Skin epidermis (tissue), 12 donors: Measurements from ENCODE around the gene ZNF684.
"Not testable (repeated sequence)": the region's sequence is repeated elsewhere in the genome, so short reads cannot be mapped to it uniquely, and the experiment has no call there.

Experiments used
- H3K27ac ChIP-seq, 21 experiments: fragments of 200-600 bp; sonication (generic) in 11 of 21; one replicate each; pipeline ENCODE4 v1.5.0; 2020; ENCODE audit warnings: mild to moderate bottlenecking in 3 of 21, inconsistent platforms in 2 of 21, moderate library complexity in 2 of 21
- H3K4me3 ChIP-seq, 7 experiments: fragments of 200-600 bp; sonication (generic) in 2 of 7; one replicate each; pipeline ENCODE4 v1.5.0; 2020; ENCODE audit warnings: inconsistent platforms in 2 of 7, mild to moderate bottlenecking in 2 of 7, moderate library complexity in 1 of 7

ZNF684 gene

DNA sequence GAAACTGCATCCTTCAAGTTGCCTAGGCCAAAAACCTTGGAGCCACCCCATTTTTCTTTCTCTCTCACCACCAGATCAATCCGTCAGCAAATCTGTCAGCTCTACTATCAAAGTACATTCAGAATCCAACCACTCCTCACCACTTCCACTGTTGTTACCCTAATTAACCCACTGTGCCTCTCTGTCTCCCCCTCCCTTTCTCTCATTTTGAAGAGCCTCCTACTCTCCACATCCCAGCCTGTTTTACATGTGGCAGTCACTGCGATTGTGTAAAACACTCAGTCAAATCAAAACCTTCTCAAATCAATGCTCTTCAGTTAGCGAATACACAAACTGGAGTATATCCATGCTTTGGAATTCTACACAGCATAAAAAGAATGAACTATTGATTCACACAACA lies 33.1 kb downstream of the ZNF684 start:
- no peak overlapping the region for H3K27ac ChIP-seq
- H3K4me3 ChIP-seq: no peak overlapping the region

DNA sequence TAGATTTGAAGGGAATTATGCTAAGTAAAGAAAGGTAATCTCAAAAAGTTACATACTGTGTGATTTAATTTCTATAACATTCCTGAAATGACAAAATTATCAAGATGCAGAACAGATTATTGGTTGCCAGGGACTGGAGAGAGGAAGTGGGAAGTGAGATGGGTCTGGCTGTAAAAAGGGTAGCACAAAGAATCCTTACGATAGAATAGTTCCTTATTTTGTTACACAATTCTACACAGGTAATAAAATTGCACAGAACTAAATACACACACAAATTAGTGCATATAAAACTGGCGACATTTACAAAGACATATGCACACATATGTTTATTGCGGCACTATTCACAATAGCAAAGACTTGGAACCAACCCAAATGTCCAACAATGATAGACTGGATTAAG lies 33.5 kb downstream of the ZNF684 start:
- H3K27ac ChIP-seq: no peak overlapping the region

DNA sequence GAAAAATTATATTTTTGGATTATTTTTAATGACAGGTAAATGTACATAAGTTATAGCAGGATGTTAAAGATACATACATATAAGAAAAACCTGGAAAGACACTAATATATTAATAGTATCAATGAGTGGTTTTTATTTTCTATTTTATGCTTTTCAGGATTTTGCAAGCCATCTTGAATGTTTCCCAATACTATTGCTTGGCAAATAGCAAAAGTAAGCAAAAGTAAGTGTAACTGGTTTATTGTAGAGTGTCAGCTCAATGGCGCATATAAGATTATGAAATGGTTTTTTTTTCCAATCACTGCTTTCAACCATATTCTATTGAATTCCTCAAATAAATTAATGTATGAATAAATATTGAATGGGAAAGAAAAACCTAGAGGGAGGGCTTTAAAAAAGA lies 36.4 kb downstream of the ZNF684 start:
- H3K4me3 ChIP-seq: no peak overlapping the region
- no peak overlapping the region for H3K27ac ChIP-seq

More for the DNA sequence above, 33.5 kb downstream of the ZNF684 start:
- no peak overlapping the region for H3K4me3 ChIP-seq

DNA sequence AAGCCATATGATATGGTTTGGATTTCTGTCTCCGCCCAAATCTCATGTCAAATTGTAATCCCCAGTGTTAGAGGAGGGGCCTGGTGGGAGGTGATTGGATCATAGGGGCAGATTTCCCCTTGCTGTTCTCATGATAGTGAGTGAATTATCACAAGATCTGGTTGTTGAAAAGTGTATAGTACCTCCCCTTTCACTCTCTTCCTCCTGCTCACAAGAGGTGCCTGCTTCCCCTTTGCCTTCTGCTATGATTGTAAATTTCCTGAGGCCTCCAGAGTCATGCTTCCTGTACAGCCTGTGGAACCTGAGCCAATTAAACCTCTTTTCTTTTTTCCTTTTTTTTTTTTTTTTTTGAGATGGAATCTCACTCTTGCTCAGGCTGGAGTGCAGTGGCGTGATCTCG lies 43.4 kb downstream of the ZNF684 start:
- not testable (repeated sequence) for H3K27ac ChIP-seq, H3K4me3 ChIP-seq

DNA sequence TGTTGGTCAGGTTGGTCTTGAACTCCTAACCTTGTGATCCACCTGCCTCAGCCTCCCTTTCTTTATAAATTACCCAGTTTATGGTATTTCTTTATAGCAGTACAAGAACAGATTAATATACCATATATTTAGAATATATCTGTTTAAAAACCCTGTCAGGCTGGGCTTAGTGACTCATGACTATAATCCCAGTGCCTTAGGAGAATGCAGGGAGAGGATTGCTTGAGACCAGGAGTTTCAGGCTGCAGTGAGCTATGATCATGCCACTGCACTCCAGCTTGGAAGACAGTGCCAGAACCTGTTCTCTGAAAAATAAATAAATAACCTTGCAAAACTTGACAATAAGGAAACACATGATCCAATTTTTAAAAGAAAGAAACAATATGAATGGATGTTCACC lies 43.9 kb downstream of the ZNF684 start:
- no peak overlapping the region for H3K4me3 ChIP-seq

DNA sequence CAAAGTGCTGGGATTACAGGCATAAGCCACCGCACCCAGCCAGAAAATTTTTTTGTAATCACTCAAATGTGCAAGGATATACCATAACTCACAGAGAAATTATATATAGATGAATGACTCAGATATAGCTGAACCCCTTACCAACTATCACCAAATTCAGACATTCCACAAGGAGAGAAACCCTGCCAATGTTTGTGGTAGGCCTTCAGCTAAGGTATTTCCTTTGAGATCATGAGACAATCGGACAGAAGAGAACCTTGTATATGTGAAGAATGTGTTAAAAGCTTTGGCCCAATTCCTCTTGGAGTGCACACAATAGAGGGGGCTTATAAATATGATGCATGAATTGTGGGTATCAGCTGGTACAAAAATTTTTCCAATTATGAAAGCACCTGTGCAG lies 50.7 kb downstream of the ZNF684 start:
- no peak overlapping the region for H3K4me3 ChIP-seq

More for the DNA sequence above, 43.9 kb downstream of the ZNF684 start:
- no peak overlapping the region for H3K27ac ChIP-seq

DNA sequence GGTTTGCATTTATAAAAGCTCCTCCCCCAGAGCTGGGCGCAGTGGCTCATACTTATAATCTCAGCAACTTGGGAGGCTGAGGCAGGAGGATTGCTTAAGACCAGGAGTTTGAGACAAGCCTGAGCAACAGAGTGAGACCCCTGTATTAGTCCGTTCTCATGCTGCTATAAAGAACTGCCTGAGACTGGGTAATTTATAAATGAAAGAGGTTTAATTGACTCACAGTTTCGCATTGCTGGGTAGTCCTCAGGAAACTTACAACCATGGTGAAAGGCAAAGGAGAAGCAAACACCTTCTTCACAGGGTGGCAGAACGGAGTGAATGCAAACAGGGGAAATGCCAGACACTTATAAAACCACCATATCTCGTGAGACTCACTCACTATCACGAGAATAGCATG lies 52.5 kb downstream of the ZNF684 start:
- no peak overlapping the region for H3K27ac ChIP-seq
- no peak overlapping the region for H3K4me3 ChIP-seq

More for the DNA sequence above, 50.7 kb downstream of the ZNF684 start:
- H3K27ac ChIP-seq: no peak overlapping the region

DNA sequence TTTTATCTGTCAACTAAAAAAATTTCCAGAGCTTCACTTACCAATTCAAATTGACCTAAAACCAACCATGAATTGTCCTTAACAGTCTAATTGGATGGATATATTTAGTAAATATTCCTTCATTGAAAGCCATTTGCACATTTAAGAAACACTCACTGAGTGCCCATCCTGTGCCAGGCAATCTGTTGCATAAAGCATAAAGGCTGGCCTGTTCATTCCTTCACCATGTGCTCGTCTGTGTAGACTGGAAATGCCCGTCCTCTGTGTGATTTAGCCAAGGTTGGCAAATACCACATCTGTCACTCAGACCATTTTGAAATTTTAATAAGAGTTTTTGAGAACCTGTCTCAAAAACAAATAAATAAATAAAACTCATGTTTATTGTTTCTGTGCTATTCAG lies 57.1 kb downstream of the ZNF684 start:
- Histone ChIP-seq H3K4me3 (no peak overlapping the region), H3K27ac (no peak overlapping the region)

DNA sequence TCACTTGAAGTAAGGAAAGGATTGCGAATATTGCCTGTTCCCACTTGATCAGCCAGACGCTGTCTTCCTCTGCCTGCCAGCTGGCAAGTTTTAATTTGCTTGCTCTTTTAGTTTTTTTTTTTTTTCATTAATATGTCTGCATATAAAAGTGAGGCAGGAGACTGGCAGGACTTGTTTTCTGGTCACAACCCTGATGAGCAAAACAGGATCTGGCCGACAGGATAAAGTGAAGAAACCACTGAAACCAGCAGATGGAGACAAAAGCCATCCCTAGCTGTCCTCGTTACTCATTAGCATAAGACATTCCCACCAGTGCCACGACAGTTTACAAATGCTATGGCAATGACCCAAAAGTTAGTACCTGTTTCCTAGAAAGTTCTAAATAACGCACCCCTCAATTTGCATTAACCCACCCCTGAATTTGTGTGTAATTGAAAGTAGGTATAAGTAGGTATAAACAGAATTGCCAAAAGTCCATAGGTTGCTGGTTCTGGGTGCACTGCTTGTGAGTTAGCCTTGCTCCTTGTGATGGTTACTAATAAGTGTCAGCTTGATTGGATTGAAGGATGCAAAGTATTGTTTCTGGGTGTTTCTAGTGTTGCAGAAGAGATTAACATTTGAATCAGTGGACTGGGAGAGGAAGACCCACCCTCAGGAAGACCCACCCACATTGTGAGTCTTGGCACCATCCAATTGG lies 60.8 kb downstream of the ZNF684 start:
- Histone ChIP-seq H3K27ac (no peak overlapping the region), H3K4me3 (no peak overlapping the region)

DNA sequence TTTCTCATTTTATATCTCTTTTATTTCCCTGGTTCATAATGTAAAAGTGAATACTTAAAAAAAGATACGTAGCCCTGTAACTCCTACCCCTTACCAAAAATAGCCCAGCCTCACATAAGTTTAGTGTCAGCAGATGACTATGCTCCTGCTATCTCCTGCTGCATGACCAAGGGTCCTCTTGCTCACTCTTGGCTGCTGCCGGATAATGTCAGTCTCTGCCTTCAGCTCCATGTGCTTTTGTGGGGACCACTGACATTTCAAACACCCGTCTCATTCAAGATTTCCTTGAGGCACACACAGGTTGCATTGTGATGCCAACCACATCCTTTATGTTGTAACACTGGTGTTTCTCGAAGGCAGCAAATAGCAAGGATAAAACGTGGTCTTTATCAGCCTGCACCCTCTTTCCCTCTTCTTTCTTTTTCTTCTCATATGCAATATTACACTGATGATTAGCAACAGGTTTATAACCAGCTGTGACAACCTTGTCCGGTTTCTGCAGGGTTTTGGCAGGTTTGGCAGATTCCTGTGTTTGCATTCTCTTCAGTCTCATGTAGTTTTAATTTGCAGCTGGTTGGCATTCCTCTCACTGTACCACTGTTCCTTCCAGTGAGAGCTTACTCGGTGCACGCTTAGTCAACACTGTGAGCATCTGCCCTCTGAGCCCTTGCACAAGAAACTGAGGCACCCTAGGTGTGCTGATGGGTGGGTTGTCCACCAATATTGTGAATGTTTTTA lies 62.2 kb downstream of the ZNF684 start:
- no peak overlapping the region for H3K4me3 ChIP-seq
- no peak overlapping the region for H3K27ac ChIP-seq

DNA sequence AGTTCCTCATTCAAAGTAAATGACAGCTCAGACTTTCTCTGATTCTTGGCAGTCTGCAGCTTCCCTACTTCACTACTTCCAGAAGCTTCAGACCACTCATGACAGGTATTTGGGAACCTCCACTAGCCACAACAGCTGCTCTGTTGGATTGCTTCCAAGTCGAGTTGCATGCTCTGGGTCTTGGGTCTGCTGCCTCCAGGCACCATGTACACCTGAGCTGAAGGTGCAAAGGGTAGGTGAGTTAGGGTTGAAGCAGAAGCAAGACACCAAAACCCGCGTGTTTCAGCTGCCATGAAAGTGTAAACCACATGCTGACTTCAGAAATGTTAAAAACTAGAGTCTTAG lies 62.7 kb downstream of the ZNF684 start:
- no peak overlapping the region for H3K4me3 ChIP-seq

DNA sequence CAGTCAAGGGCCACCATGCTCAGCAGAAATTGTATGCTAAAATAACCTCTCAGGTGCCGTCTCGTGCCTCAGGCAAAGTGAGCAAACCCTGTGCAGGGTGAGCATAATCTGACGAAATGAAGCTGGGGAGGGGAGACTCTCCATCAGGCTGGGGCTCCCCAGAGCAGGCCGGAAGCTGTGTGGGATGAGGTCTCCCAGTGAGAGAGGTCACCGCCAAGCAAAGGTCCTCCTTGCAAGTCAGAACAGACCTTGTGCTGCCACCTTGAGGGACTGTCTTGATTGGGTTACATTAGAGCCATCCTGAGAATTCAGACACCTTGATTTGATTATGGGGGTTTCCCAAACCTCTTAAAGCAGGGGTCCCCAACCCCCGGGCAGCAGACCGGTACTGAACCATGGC lies 64.2 kb downstream of the ZNF684 start:
- no peak overlapping the region for H3K4me3 ChIP-seq

More for the DNA sequence above, 62.7 kb downstream of the ZNF684 start:
- no peak overlapping the region for H3K27ac ChIP-seq

More for the DNA sequence above, 64.2 kb downstream of the ZNF684 start:
- no peak overlapping the region for H3K27ac ChIP-seq
